HEK293 (cell line): Measurements from ENCODE around the gene TPMT.

Experiments used
- CTCF ChIA-PET: fragments of 350-600 bp; formaldehyde crosslinking; extraction: SDS; loops from one replicate; lab custom pipeline; 2021; ENCODE audit warnings: antibody characterized with exemption; lab: Yijun Ruan, JAX
- POLR2A ChIA-PET: fragments of 300-600 bp; formaldehyde crosslinking; extraction: SDS; loops from one replicate; lab custom pipeline; 2020; ENCODE audit warnings: antibody characterized with exemption, inconsistent platforms; lab: Yijun Ruan, JAX
- H3K27ac ChIP-seq: fragments of 200-500 bp; sonication (Bioruptor generic); 2 replicates; pipeline ENCODE4 v1.5.1; 2014; ENCODE audit warnings: low read depth, low read length, control low read depth, inconsistent platforms; ENCODE audit errors: extremely low read depth
- H3K36me3 ChIP-seq, 2 experiments: fragments of 200-500 bp in 1 of 2; sonication (Bioruptor generic) in 1 of 2; 1 replicate in 1 of 2; 2 replicates in 1 of 2; pipeline ENCODE4 v1.5.1; 2014 to 2017; ENCODE audit warnings: inconsistent platforms in 2 of 2, low read length in 2 of 2; ENCODE audit not compliant: control insufficient read depth in 2 of 2, insufficient read depth in 1 of 2
- H3K4me1 ChIP-seq: fragments of 200-500 bp; sonication (Bioruptor generic); 2 replicates; pipeline ENCODE4 v1.5.1; 2014; ENCODE audit warnings: mild to moderate bottlenecking, low read length, inconsistent platforms; ENCODE audit not compliant: control insufficient read depth, insufficient read depth
- H3K4me3 ChIP-seq: 2 replicates; pipeline ENCODE4 v1.5.1; 2011; ENCODE audit warnings: low read depth, mild to moderate bottlenecking, control low read depth, low read length, moderate library complexity
- H3K9me3 ChIP-seq: fragments of 200-500 bp; sonication (Bioruptor generic); 2 replicates; pipeline ENCODE4 v1.5.1; 2014; ENCODE audit warnings: low read depth, low read length, inconsistent platforms; ENCODE audit not compliant: control insufficient read depth, insufficient read depth
- ATF2 ChIP-seq: fragments of 450-650 bp; formaldehyde crosslinking; IDR thresholded peaks from 2 replicates; pipeline ENCODE4 v1.5.1; 2016; ENCODE audit warnings: missing biosample characterization, missing genetic modification characterization, low read depth
- BCL11A ChIP-seq: fragments of 450-650 bp; formaldehyde crosslinking; IDR thresholded peaks from 2 replicates; pipeline ENCODE4 v1.5.1; 2016; ENCODE audit warnings: low read depth, missing biosample characterization, missing genetic modification characterization
- HOXC10 ChIP-seq: sonication (generic); formaldehyde crosslinking; IDR thresholded peaks from 2 replicates; pipeline ENCODE4 v1.8.1; 2023; ENCODE audit warnings: mild to moderate bottlenecking, missing genetic modification reagents
- INSM2 ChIP-seq: fragments of 450-650 bp; formaldehyde crosslinking; IDR thresholded peaks from 2 replicates; pipeline ENCODE4 v1.5.1; 2016; ENCODE audit warnings: missing biosample characterization, missing genetic modification characterization
- KLF1 ChIP-seq: fragments of 450-650 bp; formaldehyde crosslinking; IDR thresholded peaks from 2 replicates; pipeline ENCODE4 v1.5.1; 2016; ENCODE audit warnings: missing biosample characterization, missing genetic modification characterization
- KLF9 ChIP-seq: fragments of 450-650 bp; formaldehyde crosslinking; IDR thresholded peaks from 2 replicates; pipeline ENCODE4 v1.5.1; 2016; ENCODE audit warnings: missing biosample characterization, missing genetic modification characterization, low read depth
- MEIS1 ChIP-seq: sonication (generic); formaldehyde crosslinking; IDR thresholded peaks from 2 replicates; pipeline ENCODE4 v1.8.1; 2022; ENCODE audit warnings: missing genetic modification reagents, mild to moderate bottlenecking, borderline replicate concordance
- SCRT1 ChIP-seq: fragments of 450-650 bp; formaldehyde crosslinking; IDR thresholded peaks from 2 replicates; pipeline ENCODE4 v1.5.1; 2016; ENCODE audit warnings: missing biosample characterization, missing genetic modification characterization, borderline replicate concordance
- SP7 ChIP-seq: fragments of 450-650 bp; formaldehyde crosslinking; IDR thresholded peaks from 2 replicates; pipeline ENCODE4 v1.5.1; 2016; ENCODE audit warnings: missing biosample characterization, missing genetic modification characterization
- ZBTB1 ChIP-seq: fragments of 450-650 bp; formaldehyde crosslinking; IDR thresholded peaks from 2 replicates; pipeline ENCODE4 v1.5.1; 2016; ENCODE audit warnings: missing biosample characterization, missing genetic modification characterization
- ZBTB48 ChIP-seq: fragments of 450-650 bp; formaldehyde crosslinking; IDR thresholded peaks from 2 replicates; pipeline ENCODE4 v1.5.1; 2016; ENCODE audit warnings: missing biosample characterization, missing genetic modification characterization
- ZNF148 ChIP-seq: fragments of 450-650 bp; formaldehyde crosslinking; IDR thresholded peaks from 2 replicates; pipeline ENCODE4 v1.5.0; 2017; ENCODE audit warnings: missing biosample characterization, missing genetic modification characterization, borderline replicate concordance
- ZNF362 ChIP-seq: fragments of 450-650 bp; formaldehyde crosslinking; IDR thresholded peaks from 2 replicates; pipeline ENCODE4 v1.5.1; 2016; ENCODE audit warnings: missing biosample characterization, missing genetic modification characterization
- ZNF621 ChIP-seq: fragments of 450-650 bp; formaldehyde crosslinking; IDR thresholded peaks from 2 replicates; pipeline ENCODE4 v1.5.1; 2017; ENCODE audit warnings: missing biosample characterization, missing genetic modification characterization
- ZNF704 ChIP-seq: fragments of 450-650 bp; formaldehyde crosslinking; IDR thresholded peaks from 2 replicates; pipeline ENCODE4 v1.5.1; 2016; ENCODE audit warnings: missing biosample characterization, missing genetic modification characterization
- ZSCAN4 ChIP-seq: fragments of 450-650 bp; formaldehyde crosslinking; IDR thresholded peaks from 2 replicates; pipeline ENCODE4 v1.5.1; 2017; ENCODE audit warnings: missing biosample characterization, missing genetic modification characterization

Gene TPMT

GRCh38 chr6:18142591-18142861, 12.4 kb downstream of the TPMT start:
- peaks cover 0 to 36% of the 10 kb centered on the region in 2 experiments; a peak in 2 of 3 replicates for H3K36me3 ChIP-seq
- H3K9me3 ChIP-seq, result no peaks in the 10 kb centered on the region
- no peaks in the 10 kb centered on the region for H3K4me1 ChIP-seq
- no peak overlapping the region for H3K4me3 ChIP-seq
- ChIA-PET CTCF (interaction anchor here (0.6 to 1.2 kb wide), 2 partner anchors 50 to 327 kb away, joined by 3 read pairs; no protein-coding TSS in a partner anchor), POLR2A (interaction anchor here (0.6 to 1.4 kb wide), 2 partner anchors 13 to 75 kb away, joined by 3 to 5 read pairs; partner anchors contain the start of genes KDM1B and TPMT)
- H3K27ac ChIP-seq, result no peak overlapping the region
- TF ChIP-seq MEIS1 (no peak), INSM2 (tag by site-specific recombination) (no peak), ZNF704 (no peak), ZNF148 (tag by site-specific recombination) (no peak), HOXC10 (CRISPR knock-in tag) (no peak), ATF2 (tag by site-specific recombination) (no peak), ZNF621 (tag by site-specific recombination) (no peak), KLF9 (tag by site-specific recombination) (no peak), ZNF362 (tag by site-specific recombination) (no peak), ZBTB48 (no peak), ZSCAN4 (tag by site-specific recombination) (no peak), SCRT1 (0 out of 2 replicates have a peak, but pooled peaks have one; percentile 12), SP7 (tag by site-specific recombination) (peak; percentile 54; the same call in 1 of the 2 replicates), BCL11A (tag by site-specific recombination) (no peak), KLF1 (tag by site-specific recombination) (peak; percentile 72), ZBTB1 (tag by site-specific recombination) (no peak)
